HG02610 (cell line): ENCODE results near the gene PKMYT1.
A peak's percentile ranks its signal among the peaks of the same experiment; 100 is the strongest.

Experiments
- ATAC-seq: cut with Tn5 transposase; IDR thresholded peaks from one replicate; pipeline ENCODE4 v1.9.1; 2021; ENCODE audit warnings: mild to moderate bottlenecking, moderate library complexity; ENCODE audit not compliant: unreplicated experiment

Gene PKMYT1

DNA sequence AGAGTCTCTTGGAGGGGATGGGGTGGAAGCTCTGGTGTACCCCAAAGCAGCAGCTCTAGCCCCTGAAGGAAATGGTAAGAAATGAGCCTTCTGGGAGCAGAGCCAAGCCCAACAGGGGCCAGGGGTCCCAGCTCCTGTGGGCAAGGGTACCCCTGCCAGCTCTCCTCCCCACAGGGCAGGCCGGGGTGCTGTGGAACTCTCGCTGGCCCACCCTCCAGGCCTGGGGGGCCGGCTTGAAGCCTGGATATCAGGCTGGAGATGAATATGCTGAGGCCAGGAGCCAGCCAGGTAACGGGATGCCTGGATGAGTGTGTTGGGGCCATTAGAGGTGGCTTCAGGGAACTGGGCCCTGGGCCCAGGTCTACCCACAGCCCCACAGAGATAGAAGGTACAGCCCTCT lies 20.3 kb upstream of the PKMYT1 start:
- no peak for ATAC-seq

DNA sequence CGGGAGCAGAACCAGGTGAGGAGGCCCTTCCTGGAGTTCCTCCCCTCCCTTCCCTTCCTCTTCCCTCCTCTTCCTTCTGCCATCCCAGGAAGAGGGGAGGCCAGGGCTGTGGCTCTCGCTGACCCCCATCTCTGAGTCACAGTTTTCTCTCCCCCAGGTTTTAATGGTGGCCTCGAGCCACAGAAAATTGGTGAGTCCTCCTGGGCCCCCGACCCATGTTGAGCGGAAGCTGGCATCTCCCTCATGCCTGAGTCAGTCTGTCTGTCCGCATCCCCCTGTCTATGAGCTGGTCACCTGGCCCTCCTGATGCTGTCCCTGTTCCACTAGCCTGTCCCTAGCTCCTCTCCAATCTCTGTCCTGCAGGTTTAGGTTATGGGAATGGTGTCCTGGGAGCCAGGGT lies 19.7 kb upstream of the PKMYT1 start:
- no peak for ATAC-seq

DNA sequence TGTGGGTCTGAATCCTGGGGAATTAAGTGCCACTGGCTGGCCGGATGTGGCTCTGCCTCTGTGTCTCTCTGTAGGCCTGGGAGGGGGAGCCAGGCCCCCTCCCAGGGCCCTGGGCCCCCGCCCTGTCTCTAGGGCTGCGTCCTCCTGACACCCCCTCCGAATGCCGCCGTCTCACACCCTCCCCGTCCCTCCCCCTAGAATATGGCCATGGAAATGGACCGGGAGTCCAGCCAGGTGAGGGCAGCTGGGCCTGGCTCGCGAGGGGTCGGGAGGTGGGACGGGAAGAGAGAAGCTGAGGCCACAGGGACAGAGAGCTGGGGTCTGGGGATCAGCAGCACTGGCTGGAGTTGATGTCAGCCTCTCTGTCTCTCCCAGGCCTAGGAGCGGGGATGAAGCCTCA lies 16.1 kb upstream of the PKMYT1 start:
- no peak for ATAC-seq

DNA sequence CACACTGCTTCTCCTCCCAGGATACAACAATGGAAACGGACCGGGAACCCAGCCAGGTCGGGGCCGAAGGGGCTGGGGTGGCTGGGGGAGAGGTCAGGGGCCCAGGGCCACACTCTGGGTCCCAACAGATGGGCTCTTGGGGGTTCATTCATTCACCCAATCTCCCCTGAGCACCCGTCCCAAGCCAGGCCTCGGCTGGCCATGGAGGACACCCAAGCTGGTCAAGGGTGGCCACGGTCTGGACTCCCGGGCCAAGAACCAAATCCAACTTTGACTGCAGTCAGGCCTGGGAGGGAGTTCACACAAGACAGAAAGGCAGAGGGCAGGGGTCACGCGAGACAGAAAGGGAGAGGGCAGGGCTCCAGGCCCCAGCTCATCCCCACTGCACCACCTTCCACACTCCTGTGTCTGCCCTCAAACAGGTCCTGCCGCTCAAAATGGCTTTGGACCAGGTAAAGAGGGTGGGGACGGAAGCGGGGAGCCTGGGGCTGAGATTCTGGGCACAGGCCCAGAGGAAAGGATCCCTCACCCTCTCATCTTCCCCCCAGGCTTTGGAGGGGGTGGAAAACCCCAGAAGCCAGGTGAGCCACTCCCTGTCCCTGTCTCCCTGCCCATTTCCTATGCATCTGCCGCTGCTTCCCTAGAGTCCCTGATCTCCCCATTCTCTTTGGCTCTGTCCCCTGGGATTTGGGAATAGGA lies 12.3 kb upstream of the PKMYT1 start:
- ATAC-seq = no peak

DNA sequence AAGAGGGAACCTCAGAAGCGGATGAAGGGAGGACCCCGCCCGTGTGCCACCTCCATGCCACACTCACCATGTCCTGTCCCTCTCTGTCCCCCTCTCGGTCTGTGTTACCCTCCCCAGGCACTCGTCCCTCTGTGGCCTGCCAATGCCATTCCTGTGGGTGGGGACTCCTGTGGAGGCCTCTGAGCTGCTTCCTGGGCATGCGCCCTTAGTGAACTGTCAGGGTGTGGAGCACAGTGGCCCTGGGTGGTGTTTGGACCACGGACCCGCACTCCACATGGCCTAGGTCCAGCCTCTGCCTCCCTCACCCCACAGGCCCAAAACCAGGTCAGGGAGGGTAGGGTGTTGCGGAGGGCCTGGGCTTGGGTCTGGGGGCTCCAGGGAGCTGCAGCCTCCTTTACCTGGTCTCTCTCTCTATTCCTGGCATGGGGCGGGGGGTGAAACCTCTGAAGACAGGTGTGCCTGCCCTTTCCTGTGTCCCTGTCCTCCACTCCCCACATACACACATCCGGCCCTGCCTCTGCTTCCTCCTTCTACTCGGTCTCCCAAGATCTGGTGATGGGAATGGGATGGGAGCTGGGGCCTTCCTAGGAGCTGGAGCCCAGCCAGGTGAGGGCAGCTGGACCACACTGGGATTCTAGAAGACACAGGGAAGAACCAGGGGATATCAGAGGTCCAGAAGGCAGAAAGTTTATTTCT lies 11.5 kb upstream of the PKMYT1 start:
- ATAC-seq = no peak

DNA sequence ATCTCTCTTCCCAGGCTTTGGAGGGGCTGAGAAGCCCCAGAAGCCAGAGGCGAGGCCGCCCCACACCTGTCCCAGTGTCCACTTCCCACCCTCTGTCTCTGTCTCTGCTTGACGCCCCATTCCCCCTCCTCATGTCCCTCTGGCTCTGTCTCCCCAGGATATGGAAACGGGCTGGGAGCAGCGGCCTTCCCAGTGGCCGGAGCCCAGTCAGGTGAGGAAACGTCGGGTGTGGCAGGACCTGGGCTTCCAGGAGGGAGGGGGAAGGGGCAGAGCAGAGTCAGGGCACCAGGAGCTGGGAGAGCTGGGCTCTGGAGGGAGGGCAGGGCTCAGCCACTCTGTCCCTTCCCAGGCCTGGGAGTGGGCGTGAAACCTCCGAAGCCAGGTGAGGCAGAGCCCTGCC lies 10.6 kb upstream of the PKMYT1 start:
- no peak for ATAC-seq

DNA sequence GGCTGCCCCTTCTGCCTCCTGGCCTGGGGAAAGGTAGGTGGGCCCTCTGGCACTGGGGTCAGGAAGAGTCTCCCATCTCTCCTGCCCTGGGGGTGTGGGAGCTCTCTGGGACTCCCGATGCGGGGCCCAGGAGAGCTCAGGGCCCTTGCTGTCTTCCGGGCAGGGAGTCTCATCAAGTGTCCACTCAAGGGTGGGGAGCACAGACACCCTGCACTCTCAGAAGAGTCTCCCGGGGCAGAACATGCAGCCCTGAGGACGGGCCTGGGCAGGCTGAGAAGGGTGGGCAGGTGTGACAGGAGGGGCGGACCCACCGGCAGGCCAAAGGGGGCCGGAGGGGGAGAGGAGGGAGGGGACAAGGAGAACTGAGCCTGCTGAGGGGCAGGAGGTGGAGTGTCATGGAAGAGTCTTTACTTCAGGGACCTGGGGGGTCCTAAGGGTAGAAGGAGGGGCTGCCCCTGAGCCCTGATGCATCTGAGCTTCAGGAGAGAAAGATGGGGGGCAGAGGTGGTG lies 8.4 kb upstream of the PKMYT1 start:
- no peak for ATAC-seq

DNA sequence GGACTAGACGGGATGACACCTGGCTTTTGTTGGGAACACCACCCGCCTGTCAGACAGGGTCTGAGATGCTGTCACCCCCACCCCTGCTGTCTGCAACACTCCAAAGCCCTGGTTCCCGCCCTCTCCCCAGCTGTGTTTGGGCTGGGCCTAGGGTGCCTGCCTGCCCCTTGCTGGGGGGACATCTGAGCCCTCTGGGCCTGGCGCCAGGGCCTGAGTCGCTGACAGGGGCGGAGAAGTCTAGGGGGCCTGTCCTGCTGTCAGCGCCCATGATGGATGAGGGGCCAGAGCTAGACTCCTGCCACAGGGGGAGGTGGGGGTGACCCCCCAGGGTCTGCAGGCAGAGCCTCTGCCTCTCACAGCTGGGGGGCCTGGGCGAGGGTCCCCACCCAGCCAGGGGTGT lies 7.6 kb upstream of the PKMYT1 start:
- no peak for ATAC-seq

DNA sequence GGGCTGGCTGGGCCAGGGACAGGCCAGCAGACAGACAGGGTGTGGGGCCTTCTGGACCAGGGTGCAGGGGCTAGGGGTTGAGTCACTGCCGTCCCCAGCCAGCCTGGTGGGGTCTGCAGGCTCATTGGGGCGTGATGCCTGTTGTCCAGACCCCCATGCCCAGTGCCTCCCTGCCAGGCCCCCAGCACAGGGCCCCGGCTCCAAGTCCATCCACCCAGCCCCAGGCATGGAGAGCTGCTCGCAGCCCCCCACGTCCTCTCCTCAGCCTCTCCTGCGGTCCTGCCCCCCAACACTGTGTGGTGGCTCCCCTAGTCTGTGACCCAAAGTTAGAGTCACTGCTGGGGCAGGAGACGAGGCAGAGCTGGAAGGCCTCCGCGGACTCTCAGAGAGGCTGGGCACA lies 7.0 kb upstream of the PKMYT1 start:
- no peak for ATAC-seq

DNA sequence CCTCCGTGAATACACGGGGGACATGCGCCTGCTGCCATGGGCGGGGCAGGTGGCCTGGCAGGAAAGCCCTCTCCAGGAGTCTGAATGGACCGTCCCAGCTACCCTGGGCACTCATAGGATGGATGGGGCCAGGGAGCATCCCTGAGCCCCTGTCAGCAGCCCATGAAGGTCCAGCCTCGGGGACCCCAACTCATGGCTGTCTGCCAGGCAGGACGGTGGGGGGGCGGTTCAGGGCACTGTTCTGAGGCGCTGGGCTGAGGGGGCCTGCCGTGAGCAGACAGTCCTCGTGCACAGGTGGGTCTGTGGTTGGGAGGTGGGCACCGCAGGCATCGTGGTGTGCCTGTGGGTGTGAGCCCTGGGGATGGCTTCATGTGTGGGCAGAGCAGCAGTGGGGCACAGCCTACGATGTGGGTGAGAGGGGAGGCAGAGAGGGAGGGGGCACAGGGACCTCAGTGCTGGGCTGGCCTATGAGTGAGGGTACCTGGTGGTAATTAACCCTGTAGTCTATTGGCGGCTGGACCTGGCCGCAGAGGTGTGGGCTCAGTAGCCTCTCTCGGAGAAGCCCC lies 6.5 kb upstream of the PKMYT1 start:
- ATAC-seq = no peak

DNA sequence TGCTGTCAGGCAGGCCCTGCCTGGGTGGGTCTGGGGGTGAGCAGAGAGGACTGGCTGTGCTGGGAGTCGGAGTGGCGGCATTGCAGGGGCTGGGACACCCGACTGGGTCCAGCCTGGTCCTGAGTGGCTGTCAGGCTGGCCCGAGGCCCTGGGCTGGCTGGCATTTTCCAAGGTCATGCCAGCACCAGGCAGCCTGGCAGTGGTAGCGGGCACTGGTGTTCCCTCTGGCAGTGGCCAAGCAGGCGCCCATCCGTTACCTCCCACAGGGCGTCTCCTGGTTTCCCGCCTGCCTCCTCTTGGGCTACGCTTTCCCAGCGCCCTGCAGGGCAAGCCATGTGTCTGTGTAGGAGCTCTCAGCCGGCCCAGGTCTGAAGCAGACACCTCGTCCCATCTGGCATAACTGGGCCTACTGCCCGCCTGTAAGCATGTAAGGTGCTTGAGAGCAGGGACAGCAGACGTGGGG lies 5.7 kb upstream of the PKMYT1 start:
- ATAC-seq = no peak

DNA sequence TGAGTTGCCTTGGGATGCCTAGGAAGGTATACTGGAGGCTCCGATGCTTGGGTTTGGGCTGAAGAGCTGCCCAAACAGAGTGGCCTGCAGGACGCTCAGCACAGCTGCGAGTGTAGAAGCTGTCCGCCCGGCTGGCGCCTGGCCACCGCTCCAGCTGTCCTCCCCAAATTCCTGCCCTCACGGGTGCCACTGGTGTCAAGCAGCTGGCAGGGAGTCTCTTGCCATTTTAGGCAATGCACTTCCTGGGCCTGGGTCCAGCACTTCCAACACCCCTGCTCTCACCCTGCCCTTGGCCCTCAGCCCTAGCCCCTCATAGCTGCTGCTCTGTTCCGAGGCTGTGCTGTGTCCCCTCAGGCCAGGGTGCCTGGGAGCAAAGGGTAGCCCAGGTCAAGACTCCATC lies 5.2 kb upstream of the PKMYT1 start:
- ATAC-seq = no peak

DNA sequence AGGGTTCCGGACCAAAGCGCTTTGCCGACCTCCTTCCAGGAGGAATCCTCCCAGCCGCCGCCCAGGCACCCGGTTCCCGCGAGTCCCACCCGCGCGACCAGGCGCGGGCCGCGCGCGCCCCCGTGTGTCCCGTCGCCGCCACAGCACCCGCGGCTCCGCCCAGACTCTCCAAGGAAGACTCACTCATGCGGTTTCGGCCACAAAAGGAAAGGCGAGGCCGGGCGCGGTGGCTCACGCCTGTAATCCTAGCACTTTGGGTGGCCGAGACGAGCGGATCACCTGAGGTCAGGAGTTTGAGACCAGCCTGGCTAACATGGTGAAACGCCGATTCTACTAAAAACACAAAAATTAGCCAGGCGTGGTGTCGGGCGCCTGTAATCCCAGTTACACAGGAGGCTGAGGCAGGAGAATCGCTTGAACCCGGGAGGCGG lies 3.5 kb upstream of the PKMYT1 start:
- peak; percentile 43 for ATAC-seq

DNA sequence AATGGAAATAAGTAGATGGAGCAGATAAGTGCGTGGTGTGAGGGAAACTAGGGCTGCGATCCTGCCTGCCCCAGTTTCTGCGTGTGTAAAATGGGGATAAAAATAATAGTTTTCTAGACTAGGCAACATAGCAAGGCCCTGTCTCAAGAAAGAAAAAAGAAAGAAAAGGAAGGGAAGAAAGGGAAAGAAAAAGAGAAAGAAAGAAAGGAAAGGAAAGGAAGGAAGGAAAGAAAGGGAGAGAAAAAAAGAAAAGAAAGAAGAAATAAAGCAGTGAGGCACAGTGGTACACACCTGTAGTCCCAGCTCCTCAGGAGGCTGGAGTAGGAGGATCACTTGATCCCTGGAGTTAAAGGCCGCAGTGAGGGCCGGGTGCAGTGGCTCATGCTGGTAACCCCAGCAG lies 2.2 kb upstream of the PKMYT1 start:
- ATAC-seq = no peak

DNA sequence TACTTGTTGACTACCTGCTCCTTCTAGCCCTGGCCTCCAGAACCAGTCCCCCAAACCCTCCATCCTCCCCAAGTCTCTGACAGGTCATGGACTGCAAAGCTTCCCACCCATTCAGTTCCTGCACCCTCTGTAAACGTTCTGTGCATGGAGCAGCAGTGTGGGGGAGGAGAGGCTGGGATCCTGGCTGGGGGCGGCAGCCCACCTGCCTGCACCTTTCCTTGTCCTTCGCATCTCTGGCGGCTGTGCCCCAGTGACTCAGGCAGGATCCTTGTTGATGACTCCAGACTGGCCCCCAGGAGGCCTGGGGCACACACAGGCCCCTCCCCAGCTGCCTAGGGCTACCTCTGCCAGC lies 1.6 kb upstream of the PKMYT1 start:
- ATAC-seq = no peak

DNA sequence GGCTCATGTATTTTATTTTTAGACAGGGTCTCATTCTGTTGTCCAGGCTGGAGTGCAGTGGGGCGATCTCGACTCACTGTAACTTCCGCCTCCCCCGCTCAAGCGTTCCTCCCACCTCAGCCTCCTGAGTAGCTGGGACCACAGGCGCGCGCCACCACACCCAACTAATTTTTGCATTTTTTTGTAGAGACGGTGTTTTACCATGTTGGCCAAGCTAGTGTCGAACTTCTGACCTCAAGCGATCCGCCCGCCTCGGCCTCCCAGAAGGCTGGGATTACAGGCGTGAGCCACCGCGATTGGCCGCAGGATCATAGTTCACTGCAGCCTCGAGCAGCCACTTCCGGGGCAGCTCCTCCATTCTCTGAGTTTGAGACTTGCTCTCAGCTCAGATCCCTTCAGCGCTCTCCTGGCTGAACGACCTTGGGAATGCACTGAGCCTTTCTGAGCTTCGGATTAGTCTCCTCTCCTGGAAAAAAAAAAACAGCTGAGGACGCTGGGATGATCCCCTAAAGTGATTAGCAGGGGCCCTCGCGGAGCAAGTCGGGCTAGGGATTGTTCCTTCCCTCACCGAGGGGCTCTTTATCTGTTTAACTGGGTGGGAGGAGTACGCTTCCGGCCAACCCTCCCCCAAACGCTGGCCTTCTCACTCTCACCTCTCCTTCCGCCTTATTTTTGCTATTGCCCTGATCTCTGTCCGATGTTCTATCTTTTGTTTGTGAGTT lies 1.1 kb upstream of the PKMYT1 start:
- ATAC-seq = no peak

DNA sequence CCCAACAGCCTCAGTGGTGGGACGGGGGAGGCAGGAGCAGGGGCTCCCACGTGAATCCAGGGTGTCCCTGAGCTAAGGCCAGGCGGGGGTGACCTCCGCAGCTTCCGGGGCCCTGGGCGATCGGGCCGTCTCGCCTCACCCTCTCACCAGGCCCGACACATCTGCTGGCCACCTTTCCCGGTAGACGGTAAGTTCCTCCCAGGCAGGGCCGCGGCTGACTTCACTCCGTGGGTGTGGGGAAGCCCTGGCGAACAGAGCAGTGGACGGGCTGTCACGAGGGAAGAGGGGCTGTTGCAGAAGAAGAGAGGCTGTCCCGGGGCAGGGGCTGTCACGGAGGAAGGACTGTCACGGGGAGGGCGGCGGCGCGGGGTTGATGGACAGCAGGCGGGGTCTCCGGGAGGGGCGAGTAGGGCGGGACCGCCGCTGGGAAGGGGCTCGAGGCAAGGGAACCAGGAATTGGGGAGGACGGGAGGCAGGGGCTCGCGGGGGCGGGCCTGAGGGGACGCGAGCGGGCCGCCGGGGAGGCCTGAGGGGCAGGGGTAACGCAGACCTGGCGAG lies 498 bp downstream of the PKMYT1 start:
- no peak for ATAC-seq

DNA sequence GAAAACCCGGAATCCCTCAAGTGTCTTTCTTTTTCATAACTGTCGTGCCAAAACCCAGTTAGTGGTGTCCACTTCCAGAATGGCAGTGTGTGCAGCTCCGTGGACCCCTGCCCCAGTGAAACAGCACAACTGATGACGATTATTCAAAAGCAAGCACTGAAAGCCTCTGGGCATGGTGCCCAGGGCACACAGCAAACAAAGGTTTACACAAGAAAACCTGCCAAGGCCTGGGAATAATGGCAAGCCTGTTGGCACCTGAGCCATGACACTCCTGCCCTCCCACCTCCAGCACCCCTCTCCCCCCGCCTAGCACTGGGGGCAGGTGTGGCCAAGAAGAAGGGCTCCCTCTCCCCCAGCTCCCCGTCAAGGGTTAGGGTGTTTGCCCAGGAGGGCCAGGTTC lies 2.8 kb downstream of the PKMYT1 start:
- no peak for ATAC-seq

DNA sequence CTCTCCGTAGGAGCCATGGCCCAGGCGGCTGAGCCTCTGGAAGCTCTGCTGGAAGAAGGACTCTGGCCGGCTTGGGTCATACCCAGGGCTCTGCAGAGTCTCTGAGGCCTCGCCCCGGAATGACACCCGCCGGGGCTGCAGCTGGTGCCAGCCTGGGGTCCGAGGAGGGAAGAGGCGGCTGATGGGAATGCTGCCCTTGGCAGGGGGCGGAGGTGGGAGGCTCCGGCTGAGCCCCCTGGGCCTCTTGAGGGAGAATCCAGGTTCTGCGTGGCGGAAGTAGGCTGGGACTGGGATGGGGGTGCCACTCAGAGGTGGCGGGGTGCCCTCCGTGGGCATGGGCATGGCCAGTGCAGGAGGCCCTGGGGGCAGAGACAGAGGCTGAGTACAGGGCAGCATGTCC lies 3.6 kb downstream of the PKMYT1 start:
- ATAC-seq = no peak

DNA sequence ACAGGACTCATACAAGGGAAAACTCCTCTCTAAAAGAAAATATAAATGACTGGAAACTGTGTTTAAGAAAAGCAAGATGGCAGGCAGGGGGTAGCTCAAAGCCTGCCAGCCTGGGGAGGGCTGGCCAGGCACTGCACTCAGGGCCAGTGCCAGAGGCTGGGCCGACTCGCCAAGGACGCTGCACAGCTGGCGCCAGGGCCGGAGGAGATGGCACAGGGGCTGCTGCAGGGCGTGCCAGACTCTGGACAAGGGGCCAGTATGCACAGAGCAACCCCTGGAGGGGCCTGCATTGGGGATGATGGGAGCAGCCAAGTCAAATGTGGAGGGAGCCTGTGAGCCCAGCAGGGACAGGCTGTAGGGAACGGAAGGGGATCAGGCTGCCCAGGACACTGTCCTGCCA lies 4.0 kb downstream of the PKMYT1 start:
- no peak for ATAC-seq

DNA sequence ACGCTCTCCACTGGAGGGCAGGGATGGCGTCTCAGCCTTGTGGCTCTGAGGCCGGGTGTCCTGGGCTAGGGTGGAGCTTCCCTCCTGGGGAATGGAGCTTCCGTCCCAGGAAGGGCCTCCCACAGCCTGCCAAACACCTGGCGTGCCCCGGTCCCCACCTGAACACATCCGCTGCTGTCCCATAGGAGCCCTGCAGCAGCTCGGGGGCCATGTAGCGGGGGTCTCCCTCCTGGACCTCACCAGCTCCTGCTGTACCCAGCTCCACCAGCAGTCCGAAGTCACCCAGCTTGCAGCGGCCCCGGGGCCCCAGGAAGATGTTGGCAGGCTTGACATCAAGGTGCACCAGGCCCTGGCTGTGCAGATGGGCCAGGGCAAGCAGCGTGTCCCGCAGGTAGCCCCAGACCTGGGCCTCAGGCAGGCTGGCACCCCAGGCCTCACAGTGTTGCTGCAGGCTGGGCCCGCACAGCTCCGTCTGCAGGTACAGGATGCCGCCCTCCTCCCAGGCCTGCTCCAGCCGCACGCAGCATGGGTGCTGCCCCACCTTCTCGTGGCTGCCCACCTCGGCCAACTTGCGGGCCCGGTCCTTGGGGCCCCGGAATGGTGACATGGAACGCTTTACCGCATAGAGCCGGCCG lies 5.0 kb downstream of the PKMYT1 start:
- ATAC-seq = no peak
